HuH-7 (cell line): ENCODE results near the gene TPD52L2.
"Not testable (repeated sequence)": the region's sequence is repeated elsewhere in the genome, so short reads cannot be mapped to it uniquely, and the experiment has no call there.

ENCODE experiments used
- DNase-seq: peaks from one replicate; pipeline ENCODE4 v3.0.0; 2011; ENCODE audit warnings: low spot score

The TPD52L2 gene

GRCh38 chr20:63835021-63835858, 29.8 kb upstream of the TPD52L2 start:
- DNase-seq: peak; percentile 99

GRCh38 chr20:63836458-63837344, 28.4 kb upstream of the TPD52L2 start:
- no peak for DNase-seq

- no peak for DNase-seq
These were observed 27.6 kb upstream of the TPD52L2 start for GRCh38 chr20:63837479-63837878.

GRCh38 chr20:63839620-63840019, 25.4 kb upstream of the TPD52L2 start:
- DNase-seq: no peak

- no peak for DNase-seq
These were observed 24.7 kb upstream of the TPD52L2 start for GRCh38 chr20:63840405-63840828.

GRCh38 chr20:63842258-63842657, 22.8 kb upstream of the TPD52L2 start:
- DNase-seq: no peak

GRCh38 chr20:63843222-63843621, 21.8 kb upstream of the TPD52L2 start:
- DNase-seq: no peak

- no peak for DNase-seq
These were observed 21.3 kb upstream of the TPD52L2 start for GRCh38 chr20:63843778-63844177.

GRCh38 chr20:63844511-63844991, 20.5 kb upstream of the TPD52L2 start:
- no peak for DNase-seq

DNA sequence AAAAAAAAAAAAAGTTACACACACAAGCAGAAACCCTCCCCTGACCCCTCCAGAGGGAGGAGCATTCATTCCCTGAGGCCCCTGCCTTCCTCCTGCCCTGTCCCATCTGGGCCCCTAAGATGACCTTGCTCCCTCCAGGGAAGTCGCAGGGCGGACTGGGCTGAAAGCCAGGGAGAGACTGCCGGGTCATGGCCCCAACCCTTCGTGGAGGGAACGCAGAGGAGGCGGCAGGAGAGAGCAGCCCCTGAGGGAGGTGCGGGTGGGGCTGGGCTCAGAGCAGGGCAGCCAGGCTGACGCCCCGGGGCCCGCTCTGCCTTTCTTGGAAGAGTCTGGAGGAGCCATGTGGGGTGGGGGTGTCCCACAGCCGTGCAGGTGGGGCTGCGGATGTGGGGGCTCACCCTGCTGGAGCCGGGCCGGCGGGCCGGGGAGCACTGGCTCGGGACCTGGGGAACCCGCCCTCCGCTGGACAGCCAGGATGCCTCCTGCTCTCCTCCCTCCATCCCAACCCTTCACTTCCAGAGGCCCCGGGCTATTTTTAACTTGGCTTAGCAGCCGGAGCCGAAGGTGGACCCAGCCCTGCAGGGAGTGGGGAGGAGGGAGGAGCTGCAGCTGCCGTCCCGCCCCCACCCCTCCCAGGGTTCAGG, 18.8 kb upstream of the TPD52L2 start:
- peak; percentile 91 for DNase-seq

- DNase-seq: no peak
These were observed 18.2 kb upstream of the TPD52L2 start for GRCh38 chr20:63846888-63847236.

DNA sequence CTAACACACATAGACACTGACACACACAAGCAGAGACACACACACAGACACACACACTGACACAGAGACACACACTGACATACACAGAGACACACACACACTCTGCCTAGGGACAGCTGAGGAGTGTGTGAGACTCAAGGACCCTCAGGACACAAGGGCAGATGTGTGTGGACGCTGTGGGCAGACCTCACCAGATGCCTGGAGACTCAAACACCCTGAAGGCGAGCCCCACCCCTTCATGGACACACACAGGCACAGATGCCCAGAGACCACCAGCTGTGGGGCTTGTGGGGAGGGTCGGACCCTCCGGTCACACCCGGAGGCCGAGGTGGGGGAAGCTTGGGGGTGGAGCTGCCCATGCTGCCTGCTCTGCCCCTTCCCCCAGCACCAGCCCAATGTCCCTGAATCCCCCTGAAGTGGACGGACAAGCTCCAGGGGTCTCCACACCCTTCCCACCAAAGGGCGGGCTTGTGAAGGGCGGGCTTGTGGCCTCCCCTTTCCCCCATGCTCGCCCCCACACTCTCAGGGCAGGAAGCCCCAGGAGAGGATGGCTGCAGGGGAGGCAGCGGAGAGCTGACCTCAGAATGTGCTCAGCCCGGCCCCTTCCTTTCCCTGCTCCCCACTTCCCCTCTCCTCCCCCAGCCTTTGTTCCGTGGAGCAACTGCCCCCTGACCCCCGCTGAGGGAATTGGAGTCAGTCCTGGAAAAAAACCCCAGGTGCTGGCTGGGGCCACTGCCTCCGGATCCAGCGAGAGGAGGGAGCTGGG, 17.6 kb upstream of the TPD52L2 start:
- DNase-seq: no peak

GRCh38 chr20:63848003-63848911, 16.8 kb upstream of the TPD52L2 start:
- DNase-seq: no peak

GRCh38 chr20:63850689-63851547, 14.2 kb upstream of the TPD52L2 start:
- no peak for DNase-seq

DNA sequence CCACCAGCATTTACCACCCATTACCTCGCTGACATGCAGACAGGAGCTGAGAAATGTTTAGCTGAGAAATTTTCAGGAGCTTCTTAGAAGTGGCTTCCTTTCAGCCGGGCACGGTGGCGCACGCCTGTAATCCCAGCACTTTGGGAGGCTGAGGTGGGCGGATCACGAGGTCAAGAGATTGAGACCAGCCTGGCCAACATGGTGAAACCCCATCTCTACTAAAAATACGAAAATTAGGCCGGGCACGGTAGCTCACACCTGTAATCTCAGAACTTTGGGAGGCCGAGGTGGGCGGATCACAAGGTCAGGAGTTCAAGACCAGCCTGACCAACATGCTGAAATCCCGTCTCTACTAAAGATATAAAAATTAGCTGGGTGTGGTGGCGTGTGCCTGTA, 13.5 kb upstream of the TPD52L2 start:
- not testable (repeated sequence) for DNase-seq

GRCh38 chr20:63853733-63854068, 11.4 kb upstream of the TPD52L2 start:
- not testable (repeated sequence) for DNase-seq

DNA sequence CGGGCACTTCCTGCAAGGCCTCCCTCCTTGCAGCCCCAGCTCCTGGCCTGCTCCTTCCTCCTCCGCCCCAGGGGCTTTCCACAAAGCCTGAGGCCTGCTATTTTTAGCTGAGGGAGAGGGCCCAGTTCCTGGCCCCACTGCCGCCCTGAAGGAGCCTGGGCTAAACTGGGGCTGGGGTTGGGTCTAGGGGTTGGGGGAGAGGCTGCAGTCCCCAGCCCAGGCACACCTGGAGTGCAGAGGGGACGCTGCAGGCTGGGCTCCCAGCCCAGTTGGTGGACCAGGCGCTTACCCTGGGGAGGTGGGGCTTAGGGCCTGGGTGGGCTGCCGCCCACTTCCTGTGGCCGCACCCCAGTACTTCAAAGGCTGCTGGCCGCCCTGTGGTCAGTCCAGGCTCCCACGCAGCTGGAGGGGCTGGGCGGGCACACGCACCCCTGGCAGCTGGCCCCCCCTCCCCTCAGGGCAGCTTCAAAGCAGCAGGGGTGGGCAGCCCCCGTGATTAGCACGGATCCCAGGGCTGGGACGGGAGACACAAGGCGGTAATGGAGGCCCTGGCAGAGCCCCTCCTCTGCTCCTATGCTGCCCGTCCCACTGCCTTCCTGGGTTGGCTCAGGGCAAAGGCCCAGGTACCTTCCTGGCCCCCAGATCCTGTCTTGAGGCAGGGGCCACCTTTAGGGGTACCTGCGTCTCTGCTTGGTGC, 10.9 kb upstream of the TPD52L2 start:
- DNase-seq: no peak

- DNase-seq: no peak
These were observed 10.2 kb upstream of the TPD52L2 start for GRCh38 chr20:63854766-63855362.
